Measurements from ENCODE around the gene ZNF316.
"Not testable (repeated sequence)": the region's sequence is repeated elsewhere in the genome, so short reads cannot be mapped to it uniquely, and the experiment has no call there.

Gene ZNF316

DNA sequence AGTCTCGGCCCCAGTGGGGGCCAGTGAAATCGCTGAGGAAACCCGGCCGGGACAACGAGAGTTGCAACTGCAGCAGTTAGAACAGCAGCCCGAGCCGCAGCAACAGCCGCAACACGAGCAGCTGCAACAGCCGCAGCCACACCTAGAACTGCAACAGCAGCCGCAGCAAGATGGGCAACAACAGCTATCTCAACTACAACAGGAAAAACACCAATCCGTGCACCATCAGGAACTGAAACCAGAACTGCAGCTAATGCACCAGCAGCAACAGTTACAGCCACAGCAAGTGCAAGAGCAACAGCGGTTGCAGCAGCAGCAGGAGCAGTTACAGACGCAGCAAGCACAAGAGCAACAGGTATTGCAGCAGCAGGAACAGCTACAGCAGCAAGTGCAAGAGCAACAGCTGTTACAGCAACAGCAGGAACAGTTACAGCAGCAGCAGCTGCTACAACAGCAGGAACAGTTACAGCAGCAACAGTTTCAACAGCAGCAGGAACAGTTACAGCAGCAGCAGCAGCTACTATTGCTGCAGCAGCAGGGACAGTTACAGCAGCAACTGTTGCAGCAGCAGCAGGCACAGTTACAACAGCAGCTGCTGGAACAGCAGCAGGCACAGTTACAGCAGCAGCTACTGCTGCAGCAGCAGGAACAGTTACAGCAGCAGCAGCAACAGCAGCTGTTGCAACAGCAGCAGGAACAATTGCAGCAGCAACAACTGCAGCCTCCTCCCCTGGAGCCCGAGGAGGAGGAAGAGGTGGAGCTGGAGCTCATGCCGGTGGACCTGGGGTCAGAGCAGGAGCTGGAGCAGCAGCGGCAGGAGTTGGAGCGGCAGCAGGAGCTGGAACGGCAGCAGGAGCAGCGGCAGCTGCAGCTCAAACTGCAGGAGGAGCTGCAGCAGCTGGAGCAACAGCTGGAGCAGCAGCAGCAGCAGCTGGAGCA lies 15.7 kb upstream of the ZNF316 start:
- DNase-seq (ENCODE audit: low spot score): no peak

DNA sequence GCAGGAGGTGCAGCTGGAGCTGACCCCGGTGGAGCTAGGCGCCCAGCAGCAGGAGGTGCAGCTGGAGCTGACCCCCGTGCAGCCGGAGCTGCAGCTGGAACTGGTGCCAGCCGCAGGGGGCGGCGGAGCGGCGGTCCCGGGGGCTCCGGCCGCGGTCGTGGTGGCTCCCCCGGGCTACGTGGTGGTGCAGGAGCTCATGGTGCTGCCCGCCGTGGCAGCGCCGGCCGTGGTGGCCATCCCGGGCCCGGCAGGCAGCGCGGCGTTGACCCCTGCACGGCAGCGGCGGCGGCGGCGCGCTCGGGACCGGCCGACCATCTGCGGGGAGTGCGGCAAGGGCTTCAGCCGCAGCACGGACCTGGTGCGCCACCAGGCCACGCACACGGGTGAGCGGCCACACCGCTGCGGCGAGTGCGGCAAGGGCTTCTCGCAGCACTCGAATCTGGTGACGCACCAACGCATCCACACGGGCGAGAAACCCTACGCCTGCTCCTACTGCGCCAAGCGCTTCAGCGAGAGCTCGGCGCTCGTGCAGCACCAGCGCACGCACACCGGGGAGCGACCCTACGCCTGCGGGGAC lies 14.9 kb upstream of the ZNF316 start:
- no peak for DNase-seq (ENCODE audit: low spot score)

DNA sequence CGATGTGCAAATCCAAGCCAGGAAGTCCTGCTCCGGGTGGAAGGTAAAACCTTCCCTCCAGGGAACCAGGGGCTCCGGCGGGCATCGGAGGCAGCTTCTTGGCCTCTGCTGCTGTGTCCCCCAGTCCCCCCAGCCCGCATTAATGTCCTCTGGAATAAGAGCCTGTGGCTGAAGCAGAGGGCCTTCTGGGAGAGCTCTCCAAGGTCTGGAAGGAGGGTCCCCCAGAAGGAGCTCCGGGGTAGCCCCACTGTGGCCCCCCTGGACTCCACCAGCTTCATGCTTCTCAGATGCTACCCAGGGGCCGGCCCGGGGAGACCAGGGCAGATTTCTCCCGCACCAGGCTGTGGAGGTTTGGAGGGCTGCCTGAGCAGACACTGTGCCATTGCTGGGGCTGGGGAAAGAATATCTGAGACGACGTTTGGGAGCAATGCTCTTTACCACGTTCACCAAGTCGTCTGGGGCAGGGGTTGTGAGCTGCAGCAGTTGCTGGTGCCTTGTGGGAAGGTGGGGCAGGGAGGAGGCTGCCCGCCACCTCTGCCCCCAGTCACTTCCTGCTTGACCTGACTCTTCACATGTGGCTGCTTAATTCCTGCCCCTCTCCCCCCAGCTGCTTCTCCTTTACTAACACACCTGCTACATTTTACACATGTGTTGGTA lies 13.4 kb upstream of the ZNF316 start:
- no peak for DNase-seq (ENCODE audit: low spot score)

DNA sequence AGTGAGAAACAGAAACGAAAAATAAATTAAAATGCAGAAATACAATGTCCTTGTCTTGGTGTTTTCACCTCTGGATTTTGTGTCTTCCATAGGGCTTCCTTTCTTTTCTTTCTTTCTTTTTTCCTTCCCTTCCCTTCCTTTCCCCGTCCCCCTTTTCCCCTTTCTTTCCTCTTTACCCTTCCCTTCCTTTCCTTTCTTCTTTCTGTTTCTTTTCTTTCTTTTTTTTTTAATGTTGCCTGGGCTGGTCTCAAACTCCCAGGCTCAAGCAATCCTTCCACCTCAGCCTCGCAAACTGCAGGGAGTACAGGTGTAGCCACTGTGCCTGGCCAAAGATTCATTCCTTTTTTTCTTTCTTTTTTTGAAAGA lies 12.9 kb upstream of the ZNF316 start:
- DNase-seq (ENCODE audit: low spot score): no peak

DNA sequence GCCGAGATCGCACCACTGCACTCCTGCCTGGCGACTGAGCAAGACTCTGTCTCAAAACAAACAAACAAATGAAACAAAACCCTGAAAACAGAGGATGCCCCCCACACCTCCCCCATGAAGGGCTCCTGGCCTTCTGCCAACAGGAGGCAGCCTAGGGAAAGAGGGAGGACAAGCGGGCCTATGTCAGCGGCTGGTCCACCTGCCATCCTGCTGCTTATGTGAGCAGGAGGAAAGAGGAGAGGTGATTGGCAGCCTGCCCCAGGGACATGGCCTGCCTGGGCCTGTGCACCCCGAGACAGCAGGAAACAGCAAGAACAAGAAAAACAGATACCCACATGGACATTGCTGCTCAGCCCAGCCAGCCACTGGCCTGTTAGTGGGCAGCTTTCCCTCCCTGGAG lies 9.1 kb upstream of the ZNF316 start:
- DNase-seq (ENCODE audit: low spot score): no peak

DNA sequence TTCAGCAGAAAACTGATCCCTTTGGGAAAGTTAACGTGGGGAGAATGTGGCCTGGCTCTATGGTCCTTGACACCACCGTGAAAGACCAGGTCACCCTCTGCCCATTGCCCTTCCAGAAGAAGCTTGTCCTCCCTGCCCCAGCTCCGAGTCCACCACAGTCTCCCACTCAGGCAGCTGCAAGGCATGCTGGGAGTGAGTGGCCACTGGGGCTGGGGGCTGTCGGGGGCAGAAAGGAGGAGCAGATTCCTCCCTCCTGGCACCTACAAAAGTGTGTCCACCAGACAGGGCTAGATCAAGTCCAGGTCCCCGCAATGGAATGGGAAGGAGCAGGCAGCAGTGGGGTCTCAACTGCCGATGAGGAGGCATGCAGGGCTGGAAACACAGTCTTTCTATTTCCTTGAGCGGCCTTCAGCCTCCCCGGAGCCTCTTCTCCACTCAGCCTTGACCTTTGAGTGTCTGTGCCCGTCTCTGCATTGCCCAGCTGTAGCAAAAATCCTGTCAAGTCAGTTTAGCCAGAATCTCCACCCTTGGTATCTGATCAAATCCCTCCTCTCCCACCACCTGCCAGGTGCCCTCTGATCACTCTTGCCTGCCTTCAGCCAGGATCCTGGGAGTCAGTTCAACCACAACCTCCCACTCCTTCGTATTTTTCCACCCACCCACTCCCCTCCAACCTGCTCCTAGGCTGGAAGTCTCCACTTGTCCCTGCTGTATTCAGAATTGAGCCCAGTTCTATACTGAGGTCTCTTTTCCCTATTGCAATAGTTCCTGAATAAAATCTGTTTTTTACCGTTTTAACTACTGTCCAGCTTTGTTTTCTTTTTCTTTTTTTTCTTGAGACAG lies 6.9 kb upstream of the ZNF316 start:
- DNase-seq (ENCODE audit: low spot score): no peak

DNA sequence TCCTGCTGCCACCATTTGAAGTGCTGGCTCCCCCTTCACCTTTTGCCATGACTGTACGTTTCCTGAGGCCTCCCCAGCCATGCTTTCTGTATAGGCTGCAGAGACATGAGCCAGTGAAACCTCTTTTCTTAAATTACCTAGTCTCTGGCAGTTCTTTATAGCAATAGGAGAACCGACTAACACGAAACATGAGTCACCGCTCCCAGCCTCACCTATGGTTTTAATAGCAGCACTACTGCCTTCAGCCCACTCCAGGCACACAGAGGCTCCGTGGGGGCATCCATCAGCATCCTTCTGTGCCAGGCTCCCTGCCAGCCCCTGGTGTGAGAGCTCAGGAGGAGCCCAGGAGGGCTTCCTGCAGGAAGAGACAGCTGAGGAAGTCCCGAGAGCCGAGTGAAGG lies 5.5 kb upstream of the ZNF316 start:
- no peak for DNase-seq (ENCODE audit: low spot score)

DNA sequence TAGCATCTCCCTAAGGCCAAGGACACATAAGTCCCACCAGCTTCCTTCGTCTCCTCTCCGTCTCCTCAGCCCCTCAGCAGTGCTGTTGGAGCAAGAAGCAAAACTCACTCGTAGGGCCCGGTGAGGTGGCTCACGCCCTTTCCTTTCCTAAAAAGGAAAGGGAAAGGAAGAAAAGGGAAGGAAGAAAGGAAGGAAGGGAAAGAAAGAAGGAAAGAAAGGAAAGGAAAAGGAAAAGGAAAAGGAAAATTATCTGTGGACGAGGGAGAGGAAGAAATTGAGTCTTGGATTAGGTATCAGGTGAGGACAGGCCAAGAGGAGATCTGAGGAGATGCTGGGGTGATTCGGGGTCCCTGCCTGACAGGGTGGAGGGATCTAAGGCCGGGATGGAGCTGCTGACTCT lies 3.1 kb upstream of the ZNF316 start:
- DNase-seq (ENCODE audit: low spot score): no peak

DNA sequence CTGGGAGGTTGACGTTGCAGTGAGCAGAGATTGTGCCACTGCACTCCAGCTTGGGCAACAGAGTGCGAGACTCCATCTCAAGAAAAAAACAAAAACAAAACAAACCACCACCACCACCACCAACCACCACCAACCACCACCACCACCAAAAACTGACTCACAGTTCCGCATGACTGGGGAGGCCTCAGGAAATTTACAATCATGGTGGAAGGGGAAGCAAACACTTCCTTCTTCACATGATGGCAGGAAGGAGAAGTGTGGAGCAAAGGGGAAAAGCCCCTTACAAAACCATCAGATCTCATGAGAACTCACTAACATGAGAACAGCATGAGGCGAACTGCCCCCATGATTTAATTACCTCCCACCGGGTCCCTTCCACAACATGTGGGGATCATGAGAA lies 2.1 kb upstream of the ZNF316 start:
- not testable (repeated sequence) for DNase-seq (ENCODE audit: low spot score)

DNA sequence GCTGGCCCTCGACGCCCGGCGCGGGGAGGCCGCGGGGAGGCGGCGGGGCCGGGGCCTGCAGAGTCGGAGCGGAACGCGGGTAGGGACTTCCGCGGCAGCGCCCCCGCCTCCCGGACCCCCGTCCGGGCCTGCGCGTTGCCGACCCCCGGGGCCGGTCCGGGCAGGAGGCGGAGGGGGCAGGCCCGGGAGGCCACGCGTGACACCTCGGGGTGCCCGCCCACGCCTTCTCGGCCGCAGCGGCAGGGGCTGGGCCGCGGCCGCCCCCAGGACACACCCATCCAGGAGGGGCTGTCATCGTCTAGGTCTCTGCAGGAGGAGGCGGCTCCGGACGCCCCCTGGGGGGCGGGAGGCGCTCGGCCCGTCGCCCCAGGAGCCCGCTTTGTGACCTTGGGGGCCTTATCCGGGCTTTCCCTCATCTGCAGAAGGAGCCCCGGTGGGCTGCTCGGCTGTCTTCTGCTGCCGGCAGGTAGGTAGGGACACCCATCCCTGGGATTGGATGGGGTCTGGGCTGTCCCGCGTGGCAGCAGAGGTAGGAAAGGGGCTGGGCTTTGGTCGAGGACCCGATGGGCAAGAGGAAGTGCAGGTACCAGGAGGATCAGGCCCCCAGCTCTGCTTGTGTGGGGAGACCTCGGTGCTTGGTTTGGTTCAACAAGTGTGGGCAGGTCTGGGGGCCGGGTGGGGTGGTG lies 569 bp downstream of the ZNF316 start:
- no peak for DNase-seq (ENCODE audit: low spot score)

DNA sequence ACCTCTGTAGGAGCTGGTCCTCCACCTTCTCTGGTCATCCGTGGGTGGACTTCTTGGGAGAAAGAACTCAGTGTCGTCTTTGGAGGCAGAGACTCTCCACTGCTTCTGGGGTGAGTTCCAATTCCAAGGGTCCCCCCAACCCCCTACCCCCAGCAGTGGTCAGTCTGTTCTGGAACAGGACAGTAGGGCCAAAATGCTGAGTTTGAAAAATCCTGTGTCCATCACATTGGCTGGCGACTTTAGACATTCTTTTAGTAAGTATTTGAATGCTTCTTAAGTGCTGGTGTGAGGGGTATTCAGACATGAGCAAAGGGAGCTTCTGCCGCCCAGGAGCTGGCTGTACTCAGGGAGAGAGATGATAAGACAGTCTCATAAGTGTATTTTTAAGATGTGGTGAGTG lies 1.9 kb downstream of the ZNF316 start:
- no peak for DNase-seq (ENCODE audit: low spot score)

DNA sequence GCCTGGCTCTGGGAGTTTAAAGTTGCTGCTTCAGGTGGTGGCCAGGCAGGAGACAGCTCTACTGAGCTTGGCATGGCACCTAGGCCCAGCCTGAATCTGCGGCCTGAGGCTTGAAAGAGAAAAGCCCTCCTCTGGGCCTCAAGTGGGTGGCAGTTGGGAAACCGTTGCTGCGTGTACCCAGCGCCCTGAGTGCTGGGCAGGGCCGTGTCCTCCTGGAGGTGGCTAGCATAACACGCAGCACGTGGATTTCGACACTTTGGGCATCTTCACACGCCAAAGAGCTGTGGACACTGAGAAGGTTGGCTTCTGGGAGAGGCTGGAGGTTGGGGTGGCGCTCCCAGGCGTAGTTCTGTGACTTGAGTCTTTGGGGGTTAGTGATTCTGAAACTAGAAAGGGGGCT lies 2.5 kb downstream of the ZNF316 start:
- no peak for DNase-seq (ENCODE audit: low spot score)

DNA sequence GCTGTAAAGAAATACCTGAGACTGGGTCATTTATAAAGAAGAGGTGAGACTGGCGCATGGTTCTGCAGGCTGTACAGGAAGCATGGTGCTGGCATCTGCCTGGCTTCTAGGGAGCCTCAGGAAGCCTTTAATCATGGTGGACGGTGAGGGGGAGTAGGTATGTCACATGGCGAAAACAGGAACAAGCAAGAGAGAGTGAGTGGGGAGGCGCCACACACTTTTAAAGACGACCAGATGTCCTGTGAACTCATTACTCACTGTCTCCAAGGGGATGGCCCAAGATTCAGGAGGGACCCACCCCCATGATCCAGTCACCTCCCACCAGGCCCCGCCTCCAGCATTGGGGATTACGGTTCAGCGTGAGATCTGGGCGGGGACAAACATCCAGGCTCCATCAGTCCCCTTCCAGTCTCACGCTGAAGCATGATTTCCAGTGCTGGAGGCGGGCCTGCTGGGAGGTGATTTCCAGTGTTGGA lies 3.2 kb downstream of the ZNF316 start:
- DNase-seq (ENCODE audit: low spot score): no peak

DNA sequence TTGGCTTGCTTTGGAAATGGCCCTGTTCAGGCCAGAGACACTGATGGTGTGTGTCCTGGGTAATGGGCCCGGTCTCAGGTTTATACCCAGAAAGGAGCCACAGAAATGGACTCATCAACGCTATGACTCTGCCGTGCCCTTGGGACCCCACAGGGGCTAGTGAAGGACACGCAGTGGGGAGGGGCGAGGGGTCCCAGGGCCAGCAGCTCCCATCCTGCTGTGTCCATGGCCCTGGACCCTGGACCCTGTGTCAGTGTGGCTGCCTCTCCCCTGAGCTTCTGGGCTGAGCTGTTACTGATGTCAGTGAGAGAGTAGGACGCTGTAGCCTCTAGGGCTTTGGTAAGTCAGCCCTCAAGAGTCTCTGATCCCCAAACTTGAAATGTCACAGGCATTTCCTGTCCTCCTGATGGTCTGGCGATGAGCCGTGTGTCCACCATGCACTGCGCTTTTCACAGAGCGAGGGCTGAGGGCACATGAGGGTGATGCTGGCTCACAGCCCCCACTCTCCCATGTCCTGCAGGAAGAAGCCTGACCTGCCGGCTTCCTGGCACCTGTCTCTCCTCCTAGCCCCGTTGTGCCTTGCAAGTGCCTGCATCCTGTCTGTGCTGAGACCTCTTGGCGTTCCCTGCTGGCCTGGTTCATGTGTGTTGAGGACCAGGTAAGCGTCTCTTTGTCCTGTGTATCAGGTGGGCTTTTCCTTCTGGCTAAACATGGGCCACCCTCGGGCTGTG lies 4.4 kb downstream of the ZNF316 start:
- DNase-seq (ENCODE audit: low spot score): no peak

DNA sequence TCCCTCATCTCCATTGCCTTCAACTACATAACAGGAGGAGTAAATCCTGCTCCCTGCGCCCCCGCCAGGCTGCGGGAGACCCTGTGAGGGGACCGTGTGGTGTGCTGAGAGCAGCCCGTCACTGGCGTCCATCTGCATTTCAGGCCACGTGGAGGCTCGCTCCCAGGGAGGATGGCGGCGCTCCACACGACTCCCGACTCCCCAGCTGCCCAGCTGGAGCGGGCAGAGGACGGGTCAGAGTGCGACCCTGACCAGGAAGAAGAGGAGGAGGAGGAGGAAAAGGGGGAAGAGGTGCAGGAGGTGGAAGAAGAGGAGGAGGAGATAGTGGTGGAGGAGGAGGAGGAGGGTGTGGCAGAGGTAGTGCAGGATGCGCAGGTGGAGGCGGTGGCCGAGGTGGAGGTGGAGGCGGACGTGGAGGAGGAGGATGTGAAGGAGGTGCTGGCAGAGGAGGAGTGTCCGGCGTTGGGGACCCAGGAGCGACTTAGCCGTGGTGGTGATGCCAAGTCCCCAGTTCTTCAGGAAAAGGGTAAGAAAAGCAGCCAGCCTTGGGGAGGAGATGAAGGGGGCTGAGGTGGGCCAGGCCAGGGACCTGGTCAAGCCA lies 5.2 kb downstream of the ZNF316 start:
- no peak for DNase-seq (ENCODE audit: low spot score)

DNA sequence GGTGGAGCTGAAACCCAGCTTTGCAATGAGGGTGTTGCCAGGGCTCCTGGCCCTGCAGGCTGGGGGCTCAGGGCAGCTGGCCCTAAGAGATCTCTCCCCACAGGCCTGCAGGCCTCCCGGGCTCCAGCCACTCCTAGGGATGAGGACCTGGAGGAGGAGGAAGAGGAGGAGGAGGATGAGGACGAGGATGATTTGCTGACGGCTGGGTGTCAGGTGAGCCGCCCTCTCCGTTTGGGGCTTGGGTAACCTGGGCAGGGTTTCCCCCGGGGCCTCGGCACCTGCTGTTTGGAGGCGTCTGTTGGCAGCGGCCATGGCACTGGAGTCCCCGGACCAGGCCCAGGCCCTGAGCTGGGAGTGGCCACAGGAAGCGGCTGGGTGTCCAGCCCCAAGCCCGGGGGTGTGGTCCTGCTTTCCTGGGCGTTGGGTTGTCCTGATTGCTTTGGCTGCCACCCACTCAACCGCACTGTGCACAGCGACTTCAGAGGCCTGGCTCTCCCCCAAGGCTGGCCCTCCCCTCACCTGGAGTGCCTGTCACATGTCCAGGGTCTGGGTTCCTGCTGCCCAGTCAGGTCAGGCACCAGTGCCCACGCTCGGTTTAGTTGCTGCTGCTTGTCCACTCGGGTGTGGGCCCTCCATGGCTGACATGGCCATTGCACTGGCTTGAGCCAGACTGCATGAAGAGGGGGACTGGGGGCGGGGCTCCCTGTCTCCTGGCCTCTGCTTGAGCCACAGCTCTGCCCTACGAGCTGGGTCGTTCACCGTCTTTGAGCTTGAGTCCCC lies 5.9 kb downstream of the ZNF316 start:
- DNase-seq (ENCODE audit: low spot score): no peak

DNA sequence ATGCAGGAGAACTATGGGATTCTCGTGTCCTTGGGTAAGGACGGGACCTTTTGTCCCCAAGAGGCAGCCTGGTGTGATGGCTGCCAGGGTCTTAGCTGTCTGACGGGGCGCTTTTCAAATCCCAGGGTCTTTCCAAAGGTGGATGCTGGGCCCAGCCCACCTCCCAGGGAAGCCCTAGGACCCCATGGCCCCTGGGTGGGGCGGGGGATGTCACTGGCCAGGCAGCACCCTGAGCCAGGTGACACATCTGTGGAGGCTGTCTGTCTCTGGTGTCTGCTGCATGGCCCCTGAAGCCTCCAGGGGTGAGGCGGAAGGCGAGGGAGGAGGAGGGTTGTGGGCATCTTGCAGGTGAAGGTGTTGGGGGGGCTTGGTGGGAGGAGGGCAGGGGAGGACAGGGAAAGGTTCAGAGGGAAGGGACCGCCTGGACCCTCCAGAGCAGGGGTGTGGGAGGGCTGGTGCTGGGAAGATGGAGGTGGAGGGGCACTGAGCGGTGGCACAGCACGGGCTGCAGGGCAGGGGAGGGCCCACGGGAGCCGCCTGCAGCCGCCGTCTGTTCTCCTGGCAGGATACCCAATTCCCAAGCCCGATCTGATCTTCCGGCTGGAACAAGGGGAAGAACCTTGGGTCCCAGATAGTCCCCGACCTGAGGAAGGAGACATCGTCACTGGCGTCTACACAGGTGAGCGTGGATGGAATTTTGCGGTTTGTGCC lies 7.0 kb downstream of the ZNF316 start:
- no peak for DNase-seq (ENCODE audit: low spot score)

DNA sequence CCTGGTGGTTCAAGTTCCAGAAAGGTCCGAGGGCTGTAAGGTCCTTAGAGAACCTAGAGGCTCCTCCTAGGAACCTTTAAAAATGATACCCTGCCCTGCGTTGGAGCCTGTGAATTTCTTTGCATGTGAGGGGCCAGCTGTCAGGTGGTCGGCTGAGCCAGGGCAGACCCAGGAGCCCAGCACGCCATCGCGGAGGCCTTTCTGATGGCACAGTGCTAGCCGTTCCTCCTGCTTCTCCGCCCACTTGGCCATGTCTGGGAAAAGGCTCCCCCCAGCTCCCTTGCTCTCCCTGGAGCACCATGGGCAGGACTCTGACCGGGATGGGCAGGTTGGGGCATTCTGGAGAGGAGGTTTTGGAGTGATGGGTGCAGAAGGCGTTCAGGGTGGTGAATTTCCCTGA lies 7.6 kb downstream of the ZNF316 start:
- DNase-seq (ENCODE audit: low spot score): no peak

DNA sequence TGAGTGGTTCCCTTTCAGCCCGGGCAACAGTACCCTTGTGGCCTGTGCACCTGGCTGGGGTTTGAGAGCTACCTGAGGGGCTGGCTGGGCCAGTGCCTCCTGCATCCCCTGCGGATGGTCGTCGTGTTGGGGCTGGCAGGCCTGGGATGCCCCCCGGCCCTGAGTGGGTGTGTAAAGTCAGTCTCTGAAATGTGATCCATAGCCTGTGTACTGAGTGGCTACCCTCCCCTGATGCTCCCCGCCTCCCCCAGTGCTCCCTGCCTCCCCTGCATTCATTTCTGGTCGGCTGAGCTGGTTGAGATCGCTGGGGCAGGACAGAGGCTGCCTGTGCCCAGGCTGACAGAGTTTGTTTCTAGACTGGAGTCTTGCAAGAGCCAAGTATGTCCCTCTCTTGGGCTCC lies 9.3 kb downstream of the ZNF316 start:
- no peak for DNase-seq (ENCODE audit: low spot score)

Data from globus pallidus (tissue), 1 donor.